Activated CD4-positive, alpha-beta T cell treated with anti-CD3 and anti-CD28 coated beads, Interleukin-2, Interleukin-6, amounts not matched to agents 100 ng/mL and 50 ng/mL, durations not matched to agents 16 hours and 8 hours (primary cell): ENCODE data around the gene RRP36.
"Not testable (repeated sequence)": the region's sequence is repeated elsewhere in the genome, so short reads cannot be mapped to it uniquely, and the experiment has no call there.

Experiments used
- DNase-seq: peaks from one replicate; pipeline ENCODE4 v3.0.0-alpha.2; 2020

The RRP36 gene

DNA sequence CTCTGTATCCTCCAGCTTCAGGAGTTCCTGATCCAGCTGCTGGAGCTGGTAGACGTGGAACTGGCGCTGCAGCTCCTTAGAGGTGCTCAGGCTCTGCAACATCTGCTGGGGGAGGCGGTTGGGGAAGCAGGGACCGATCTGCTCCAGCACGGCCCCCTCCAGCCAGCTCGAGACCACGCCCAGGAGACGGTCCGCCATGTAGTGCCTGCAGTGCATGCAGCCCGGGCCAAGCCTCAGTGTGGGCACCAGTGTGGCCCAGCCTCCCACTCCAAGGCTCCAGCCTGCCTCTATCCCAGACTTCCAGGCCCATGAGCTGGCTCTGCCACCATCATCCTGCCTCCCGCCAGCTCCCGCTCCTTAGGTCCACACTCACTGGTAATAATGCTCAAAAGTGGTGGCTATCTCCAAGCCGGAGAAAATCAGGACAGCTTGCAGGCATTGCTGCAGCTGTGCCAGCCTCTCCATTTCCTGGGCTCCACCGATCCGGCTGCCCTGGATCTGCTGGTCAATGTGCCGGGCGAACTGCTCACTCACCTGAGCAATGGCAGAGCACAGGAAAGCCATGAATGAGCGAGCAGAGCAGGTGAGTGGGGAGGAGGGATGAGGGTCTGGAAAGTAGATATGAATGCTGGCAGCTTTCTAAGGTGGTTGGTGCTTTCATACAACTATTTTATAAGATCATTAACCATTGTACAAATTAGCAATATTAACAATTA lies 19.3 kb downstream of the RRP36 start:
- no peak for DNase-seq

DNA sequence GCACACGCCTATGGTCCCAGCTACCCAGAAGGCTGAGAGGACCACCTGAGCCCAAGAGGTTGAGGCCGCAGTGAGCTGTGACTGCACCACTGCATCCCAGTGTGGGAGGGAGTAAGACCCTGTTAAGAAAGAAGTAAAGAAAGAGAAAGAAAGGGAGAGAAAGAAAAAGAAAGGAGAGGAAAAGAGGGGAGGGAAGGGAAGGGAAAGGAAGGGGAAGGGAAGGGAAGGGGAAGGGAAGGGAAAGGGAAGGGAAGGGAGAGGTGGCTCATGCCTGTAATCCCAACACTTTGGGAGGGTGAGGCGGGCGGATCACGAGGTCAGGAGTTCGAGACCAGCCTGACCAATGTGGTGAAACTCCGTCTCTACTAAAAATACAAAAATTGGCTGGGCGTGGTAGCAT lies 20.1 kb downstream of the RRP36 start:
- DNase-seq, result not testable (repeated sequence)

- DNase-seq, result no peak
Measured at GRCh38 chr6:43043310-43043709, 21.9 kb downstream of the RRP36 start.

DNA sequence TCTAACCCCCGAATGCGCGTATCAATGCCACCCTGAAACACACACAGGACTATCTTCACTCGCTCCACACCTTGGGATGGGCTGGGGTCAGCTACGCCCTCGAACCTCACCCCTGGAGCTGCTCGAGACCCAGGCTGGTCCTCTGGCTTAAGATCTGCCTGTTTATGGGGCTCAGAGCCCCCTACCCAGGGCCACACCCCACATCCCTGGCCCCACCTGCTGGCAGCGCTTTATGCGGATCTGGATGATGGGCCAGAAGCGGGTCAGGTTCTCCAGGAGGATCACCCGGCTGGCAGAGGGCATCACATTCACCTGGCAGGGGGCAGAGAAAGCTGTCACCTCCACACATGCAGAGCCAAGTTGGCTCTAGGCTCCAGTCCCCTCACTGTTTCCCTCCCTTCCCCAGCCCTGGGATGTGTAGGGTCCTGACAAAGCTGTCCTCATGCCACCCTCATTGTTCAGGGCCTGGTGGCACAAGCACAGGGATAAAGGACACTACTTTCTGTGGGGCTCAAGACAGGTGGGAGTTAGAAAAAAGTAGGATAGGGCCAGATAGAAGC lies 24.0 kb downstream of the RRP36 start:
- no peak for DNase-seq

- DNase-seq, result no peak
Measured at GRCh38 chr6:43047998-43048397, 26.6 kb downstream of the RRP36 start.

- no peak for DNase-seq
Measured at GRCh38 chr6:43050981-43051380, 29.6 kb downstream of the RRP36 start.

DNA sequence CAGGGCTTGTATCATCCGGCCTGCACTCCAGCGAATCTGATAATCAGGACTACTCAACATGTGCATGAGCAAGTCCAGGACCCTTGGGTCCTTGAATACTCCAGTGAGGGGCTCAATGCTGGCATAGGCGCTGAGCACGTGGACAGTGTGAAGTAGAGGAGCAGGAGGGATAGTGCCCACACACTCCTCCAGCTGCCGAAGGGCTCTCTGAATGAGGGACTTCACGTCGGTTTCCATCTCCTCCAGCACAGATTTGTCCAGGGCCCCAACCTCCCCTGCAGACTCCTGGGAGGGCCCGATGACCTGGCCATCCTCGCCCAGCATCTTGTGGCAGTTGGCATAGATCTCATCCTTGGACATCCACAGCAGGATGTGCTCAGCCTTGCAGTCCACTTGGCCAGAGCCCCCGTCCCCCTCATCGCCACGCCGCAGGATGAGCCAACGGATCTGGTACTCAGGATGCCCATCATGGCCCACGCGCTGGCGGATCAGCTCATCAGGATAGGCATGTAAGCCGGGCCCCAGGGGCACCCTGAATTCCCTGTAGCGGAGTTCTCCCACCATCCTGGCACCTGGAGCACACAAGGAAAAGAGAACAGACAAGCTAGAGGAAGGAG lies 30.9 kb downstream of the RRP36 start:
- DNase-seq, result no peak

- DNase-seq, result peak; percentile 17
Measured at GRCh38 chr6:43052842-43053544, 31.6 kb downstream of the RRP36 start.

- DNase-seq, result peak; percentile 96
Measured at GRCh38 chr6:43053545-43054205, 32.3 kb downstream of the RRP36 start, which contains the start of gene CUL7. Gene CUL7, minus strand, starts transcription at chr6:43053851. Its CDS starts 1,063 bp downstream, at chr6:43052788.

- no peak for DNase-seq
Measured at GRCh38 chr6:43054206-43054943, 33.0 kb downstream of the RRP36 start.

GRCh38 chr6:43055966-43056365 lies 34.5 kb downstream of the RRP36 start:
- DNase-seq, result no peak

DNA sequence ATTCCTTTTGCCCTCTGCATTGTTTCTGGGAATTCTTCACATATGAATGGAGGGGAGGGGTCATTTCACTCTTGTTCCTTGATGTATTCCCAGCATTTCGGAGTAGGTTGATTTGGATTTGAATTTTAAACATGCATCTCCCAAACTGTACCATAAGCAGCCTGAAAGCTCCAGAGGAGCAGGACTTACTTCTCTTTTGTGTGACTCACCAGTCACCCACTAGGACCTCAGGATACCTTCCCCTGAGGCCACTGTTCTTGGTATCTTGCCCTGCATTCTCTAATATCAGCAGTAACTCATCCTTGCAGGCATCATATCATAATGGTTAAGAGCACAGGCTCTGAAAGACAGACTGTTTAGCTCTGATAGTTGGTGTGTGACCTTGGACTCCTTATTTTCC lies 37.1 kb downstream of the RRP36 start:
- DNase-seq, result no peak

DNA sequence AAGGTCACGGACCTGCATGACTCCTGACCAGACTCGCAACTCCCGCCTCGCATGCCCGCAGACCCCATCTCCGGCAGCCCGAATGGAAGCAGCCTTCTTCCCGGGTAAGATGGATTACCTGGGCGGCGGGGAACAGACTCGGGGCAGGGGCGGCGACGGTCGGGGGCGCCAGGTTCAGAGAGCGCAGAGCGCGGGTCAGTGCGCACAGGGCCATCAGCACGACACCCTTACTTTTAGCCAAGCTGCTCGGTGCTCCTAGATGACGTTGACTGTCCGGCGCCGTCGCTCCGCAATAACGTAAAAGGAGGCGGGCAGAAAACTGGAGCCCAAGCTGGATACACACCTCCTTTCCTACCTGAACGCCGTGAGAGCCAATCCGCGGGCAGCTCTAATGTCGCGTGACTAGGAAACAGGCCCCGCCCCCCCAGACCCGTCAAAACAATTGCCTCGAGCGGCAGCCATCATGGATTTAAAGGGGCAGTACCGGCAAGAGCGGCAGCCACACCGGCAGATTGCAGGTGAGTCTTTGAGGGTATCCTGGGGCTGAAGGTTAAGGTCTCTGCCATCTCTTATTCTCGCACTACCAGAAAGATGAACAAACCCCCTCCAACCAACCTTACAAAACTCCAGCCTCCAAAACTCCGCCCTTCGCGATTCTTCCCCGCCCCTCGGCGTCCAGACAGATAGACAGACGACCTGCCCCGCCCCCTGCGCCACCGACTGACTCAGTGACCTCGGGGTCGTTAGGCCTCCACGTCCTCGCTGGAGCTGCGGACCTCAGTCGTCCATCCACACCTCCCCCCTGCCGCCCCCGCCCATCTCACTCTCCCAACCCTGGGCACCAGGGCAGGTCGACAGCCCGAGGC lies 38.0 kb downstream of the RRP36 start, which contains the start of the genes KLC4 and MRPL2:
Gene KLC4 (plus strand): TSS at position 464 of the 866 bp plus-strand sequence. CDS start 1,705 bp downstream, outside the sequence.
Gene MRPL2 (minus strand): TSS at position 267 of the 866 bp plus-strand sequence. CDS start 53 bp downstream, at position 214.
- peak; percentile 98 for DNase-seq

GRCh38 chr6:43060034-43060754 lies 38.8 kb downstream of the RRP36 start:
- DNase-seq, result no peak

DNA sequence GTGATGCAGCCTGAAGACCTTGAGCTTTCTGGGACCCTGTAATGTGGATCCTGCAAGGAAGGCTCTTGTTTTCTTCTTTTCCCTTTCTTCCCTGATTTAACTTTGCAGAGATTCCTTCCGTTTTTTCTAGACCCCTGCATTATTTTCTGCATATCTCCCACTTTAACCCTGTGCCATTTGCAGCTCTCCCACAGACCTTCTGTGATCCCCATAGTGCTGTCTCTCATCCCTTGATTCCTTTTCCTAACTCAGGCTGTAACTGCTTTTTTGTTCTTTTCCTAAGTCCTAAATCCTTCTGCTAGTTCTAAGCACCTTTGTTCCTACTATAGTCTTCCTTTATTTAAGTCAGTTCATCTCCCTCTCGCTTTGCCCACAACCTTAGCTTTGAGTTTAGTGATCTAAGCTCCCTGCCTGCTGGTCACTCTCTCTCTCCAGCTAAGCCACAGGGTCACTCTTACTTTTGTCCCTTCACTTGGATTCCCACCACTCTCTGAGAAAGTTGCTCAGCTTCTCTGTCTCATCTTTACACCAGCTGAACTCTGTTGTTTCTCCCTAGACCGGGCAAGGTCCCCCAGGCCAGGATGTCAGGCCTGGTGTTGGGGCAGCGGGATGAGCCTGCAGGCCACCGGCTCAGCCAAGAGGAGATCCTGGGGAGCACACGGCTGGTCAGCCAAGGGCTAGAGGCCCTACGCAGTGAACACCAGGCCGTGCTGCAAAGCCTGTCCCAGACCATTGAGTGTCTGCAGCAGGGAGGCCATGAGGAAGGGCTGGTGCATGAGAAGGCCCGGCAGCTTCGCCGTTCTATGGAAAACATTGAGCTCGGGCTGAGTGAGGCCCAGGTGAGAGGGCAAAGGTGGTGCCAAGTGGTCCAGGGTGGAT lies 39.6 kb downstream of the RRP36 start:
- DNase-seq, result no peak

GRCh38 chr6:43061861-43062260 lies 40.4 kb downstream of the RRP36 start:
- DNase-seq, result no peak

- DNase-seq, result no peak
Measured at GRCh38 chr6:43062818-43063217, 41.4 kb downstream of the RRP36 start.

DNA sequence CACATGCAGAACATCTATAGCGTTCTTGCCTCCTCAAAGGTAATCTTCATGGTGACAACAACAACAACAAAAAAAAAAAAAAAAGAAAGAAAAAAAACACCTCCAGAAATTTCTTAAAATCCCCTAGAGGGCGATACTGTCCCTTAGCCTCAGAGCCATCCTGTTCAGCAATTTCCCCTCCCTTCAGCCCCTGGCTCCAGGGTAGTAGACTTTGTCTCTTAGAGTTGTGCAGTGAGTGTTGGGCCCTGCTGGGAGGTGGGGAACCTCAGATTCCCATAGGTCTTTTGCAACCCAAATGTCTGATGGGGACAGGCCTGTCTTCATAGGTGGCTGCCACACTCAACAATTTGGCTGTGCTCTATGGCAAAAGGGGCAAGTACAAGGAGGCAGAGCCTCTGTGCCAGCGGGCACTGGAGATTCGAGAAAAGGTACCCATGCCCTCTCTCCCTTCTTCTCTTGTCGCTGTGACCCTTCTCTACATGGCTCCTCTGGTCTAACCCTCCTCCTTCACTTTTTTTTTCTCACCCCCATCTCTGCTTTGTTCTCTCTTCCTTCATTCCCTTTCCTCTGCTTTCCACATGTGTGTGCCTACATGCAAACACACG lies 48.7 kb downstream of the RRP36 start:
- DNase-seq, result peak; percentile 44
